Stimulated activated effector memory CD8-positive, alpha-beta T cell treated with anti-CD3 and anti-CD28 coated beads, Interleukin-12 subunit alpha, Interleukin-12 subunit beta, amount 100 ng/mL, for 72 hours (primary cell): ENCODE measurements around the gene EMID1.
"Not testable (repeated sequence)": the region's sequence is repeated elsewhere in the genome, so short reads cannot be mapped to it uniquely, and the experiment has no call there.

Experiments used
- ATAC-seq: fragments of 150-1000 bp; cut with Tn5 transposase; 2 replicates; pipeline ENCODE4 v1.10.0; 2021
- DNase-seq, 2 donors: peaks; one replicate each; pipeline ENCODE4 v3.0.0; 2021 to 2022; ENCODE audit warnings: low spot score in 2 of 2
- H3K27ac Mint-ChIP-seq: one replicate; pipeline ENCODE4 v1.8.0; 2022; ENCODE audit warnings: mild to moderate bottlenecking, mixed read lengths
- H3K36me3 Mint-ChIP-seq: one replicate; pipeline ENCODE4 v1.8.0; 2022; ENCODE audit warnings: mild to moderate bottlenecking, mixed read lengths
- H3K4me1 Mint-ChIP-seq: one replicate; pipeline ENCODE4 v1.8.0; 2022; ENCODE audit warnings: mixed read lengths
- H3K4me3 Mint-ChIP-seq: one replicate; pipeline ENCODE4 v1.8.0; 2022; ENCODE audit warnings: mild to moderate bottlenecking, mixed read lengths
- H3K9me3 Mint-ChIP-seq: one replicate; pipeline ENCODE4 v1.8.0; 2022; ENCODE audit warnings: mixed read lengths

Gene EMID1

GRCh38 chr22:29226351-29226981 is 20.8 kb downstream of the EMID1 start:
- no peak for ATAC-seq
- no peak overlapping the region for H3K4me3 Mint-ChIP-seq
- H3K4me1 Mint-ChIP-seq: no peaks in the 10 kb centered on the region

GRCh38 chr22:29230972-29231875 is 25.5 kb downstream of the EMID1 start:
- ATAC-seq (peak; percentile 13), DNase-seq (no peak)
- peaks cover 4% of the 10 kb centered on the region for H3K9me3 Mint-ChIP-seq
- no peaks in the 10 kb centered on the region for H3K4me1 Mint-ChIP-seq
- no peak overlapping the region for H3K4me3 Mint-ChIP-seq
- H3K27ac Mint-ChIP-seq: no peak overlapping the region
- H3K36me3 Mint-ChIP-seq: no peaks in the 10 kb centered on the region

More at GRCh38 chr22:29226351-29226981, 20.8 kb downstream of the EMID1 start:
- DNase-seq: no peak
- Mint-ChIP-seq H3K27ac (no peak overlapping the region), H3K36me3 (no peaks in the 10 kb centered on the region), H3K9me3 (no peaks in the 10 kb centered on the region)

GRCh38 chr22:29231971-29232959 is 26.6 kb downstream of the EMID1 start:
- ATAC-seq: peak; percentile 13
- no peaks in the 10 kb centered on the region for H3K36me3 Mint-ChIP-seq
- H3K4me1 Mint-ChIP-seq: no peaks in the 10 kb centered on the region
- H3K27ac Mint-ChIP-seq: no peak overlapping the region
- peaks cover 4% of the 10 kb centered on the region for H3K9me3 Mint-ChIP-seq
- no peak for DNase-seq
- H3K4me3 Mint-ChIP-seq: no peak overlapping the region

GRCh38 chr22:29233277-29233877 is 27.7 kb downstream of the EMID1 start:
- Mint-ChIP-seq H3K9me3 (peaks cover 4% of the 10 kb centered on the region), H3K27ac (no peak overlapping the region), H3K36me3 (no peaks in the 10 kb centered on the region), H3K4me3 (no peak overlapping the region), H3K4me1 (no peaks in the 10 kb centered on the region)
- peak; percentile 31 for ATAC-seq
- no peak for DNase-seq

- not testable (repeated sequence) for H3K9me3 Mint-ChIP-seq, DNase-seq, ATAC-seq, H3K4me1 Mint-ChIP-seq, H3K4me3 Mint-ChIP-seq, H3K36me3 Mint-ChIP-seq, H3K27ac Mint-ChIP-seq
These were observed 34.8 kb downstream of the EMID1 start for GRCh38 chr22:29240481-29240880.

GRCh38 chr22:29243874-29244446 is 38.3 kb downstream of the EMID1 start:
- Mint-ChIP-seq H3K4me1 (peaks cover 5% of the 10 kb centered on the region), H3K36me3 (no peaks in the 10 kb centered on the region), H3K4me3 (no peak overlapping the region), H3K27ac (peak overlapping the region; percentile 42), H3K9me3 (peaks cover 9% of the 10 kb centered on the region)
- ATAC-seq (no peak), DNase-seq (no peak)

GRCh38 chr22:29244785-29245625 is 39.3 kb downstream of the EMID1 start:
- Mint-ChIP-seq H3K4me1 (peaks cover 5% of the 10 kb centered on the region), H3K27ac (no peak overlapping the region), H3K4me3 (no peak overlapping the region), H3K36me3 (no peaks in the 10 kb centered on the region), H3K9me3 (peaks cover 5% of the 10 kb centered on the region)
- no peak for ATAC-seq
- DNase-seq: no peak

GRCh38 chr22:29245626-29246385 is 40.1 kb downstream of the EMID1 start:
- H3K36me3 Mint-ChIP-seq: no peaks in the 10 kb centered on the region
- H3K27ac Mint-ChIP-seq: no peak overlapping the region
- no peak overlapping the region for H3K4me3 Mint-ChIP-seq
- H3K9me3 Mint-ChIP-seq: peaks cover 3% of the 10 kb centered on the region
- H3K4me1 Mint-ChIP-seq: peaks cover 5% of the 10 kb centered on the region
- ATAC-seq: peak; percentile 84
- DNase-seq: peak; percentile 57 to 83

GRCh38 chr22:29247891-29248290 is 42.2 kb downstream of the EMID1 start:
- H3K36me3 Mint-ChIP-seq, DNase-seq, ATAC-seq, H3K4me3 Mint-ChIP-seq, H3K9me3 Mint-ChIP-seq, H3K4me1 Mint-ChIP-seq, H3K27ac Mint-ChIP-seq: not testable (repeated sequence)

- no peak overlapping the region for H3K27ac Mint-ChIP-seq
- ATAC-seq (no peak), DNase-seq (no peak)
- H3K4me1 Mint-ChIP-seq: no peaks in the 10 kb centered on the region
- no peaks in the 10 kb centered on the region for H3K9me3 Mint-ChIP-seq
- no peak overlapping the region for H3K4me3 Mint-ChIP-seq
- H3K36me3 Mint-ChIP-seq: no peaks in the 10 kb centered on the region
These were observed 45.6 kb downstream of the EMID1 start for GRCh38 chr22:29251265-29251664.

- no peak for DNase-seq
- no peaks in the 10 kb centered on the region for H3K36me3 Mint-ChIP-seq
- no peaks in the 10 kb centered on the region for H3K9me3 Mint-ChIP-seq
- H3K4me3 Mint-ChIP-seq: no peak overlapping the region
- no peak for ATAC-seq
- H3K27ac Mint-ChIP-seq: no peak overlapping the region
- H3K4me1 Mint-ChIP-seq: no peaks in the 10 kb centered on the region
These were observed 46.5 kb downstream of the EMID1 start for GRCh38 chr22:29251981-29252911.

GRCh38 chr22:29253561-29254285 is 48.0 kb downstream of the EMID1 start:
- Mint-ChIP-seq H3K4me1 (peaks cover 5% of the 10 kb centered on the region), H3K9me3 (no peaks in the 10 kb centered on the region)

More at GRCh38 chr22:29253561-29254285, 48.0 kb downstream of the EMID1 start:
- ATAC-seq (no peak), DNase-seq (no peak)
- H3K27ac Mint-ChIP-seq: no peak overlapping the region
- no peaks in the 10 kb centered on the region for H3K36me3 Mint-ChIP-seq
- H3K4me3 Mint-ChIP-seq: no peak overlapping the region
